PC-3 (cell line): Measurements from ENCODE around the gene NEK11. TPM values are rescaled to one million over a fixed set of nuclear protein-coding genes. Genes with fewer than 3 reads are reported as not detected.

ENCODE experiments used
- ATAC-seq: fragments of 200-7000 bp; cut with Tn5 transposase; 2 replicates; pipeline ENCODE4 v1.9.1; 2020; ENCODE audit warnings: mild to moderate bottlenecking, moderate library complexity
- BruUV-seq: library from RNA; stranded (reverse); fragments of 400-500 nt; replicated peaks from 2 replicates; lab custom pipeline; 2021; lab: Mats Ljungman, UMichigan
- CTCF ChIA-PET: fragments of 300-600 bp; sonication (Branson Sonifier 250); formaldehyde crosslinking; loops from one replicate; lab custom pipeline; 2022; ENCODE audit warnings: antibody characterized with exemption; lab: Charles Lee
- POLR2A ChIA-PET: fragments of 300-600 bp; sonication (Branson Sonifier 250); formaldehyde crosslinking; loops from one replicate; lab custom pipeline; 2022; ENCODE audit warnings: antibody characterized with exemption; ENCODE audit not compliant: unreplicated experiment; lab: Charles Lee
- DNase-seq: peaks from one replicate; pipeline ENCODE4 v3.0.0-alpha.2; 2015
- H2AFZ ChIP-seq: fragments of 300-600 bp; sonication (generic); 2 replicates; pipeline ENCODE4 v1.6.0; 2016; ENCODE audit warnings: antibody characterized with exemption, low read length
- H3F3A ChIP-seq: fragments of 300-600 bp; sonication (generic); one replicate; pipeline ENCODE4 v1.6.0; 2017; ENCODE audit warnings: antibody characterized with exemption, low read length, control low read depth, mild to moderate bottlenecking; ENCODE audit not compliant: unreplicated experiment
- H3K27ac ChIP-seq: fragments of 300-600 bp; sonication (generic); 2 replicates; pipeline ENCODE4 v1.5.1; 2016; ENCODE audit warnings: mild to moderate bottlenecking, low read length
- H3K27me3 ChIP-seq: fragments of 300-600 bp; sonication (generic); 2 replicates; pipeline ENCODE4 v1.6.1; 2016; ENCODE audit warnings: low read length, mixed read lengths
- H3K36me3 ChIP-seq: fragments of 300-600 bp; sonication (generic); 2 replicates; pipeline ENCODE4 v1.6.1; 2016; ENCODE audit warnings: low read depth, mixed run types, low read length, mixed read lengths
- H3K4me1 ChIP-seq: fragments of 300-600 bp; sonication (generic); 2 replicates; pipeline ENCODE4 v1.5.1; 2016; ENCODE audit warnings: low read length; ENCODE audit not compliant: insufficient read depth
- H3K4me2 ChIP-seq: fragments of 300-600 bp; sonication (generic); 2 replicates; pipeline ENCODE4 v1.6.0; 2016; ENCODE audit warnings: low read length
- H3K4me3 ChIP-seq: fragments of 300-600 bp; sonication (generic); 2 replicates; pipeline ENCODE4 v1.5.1; 2016; ENCODE audit warnings: mild to moderate bottlenecking, low read length, mixed read lengths
- H3K79me2 ChIP-seq: fragments of 300-600 bp; sonication (generic); 2 replicates; pipeline ENCODE4 v1.6.1; 2017; ENCODE audit warnings: low read length, mixed read lengths
- H3K9ac ChIP-seq: fragments of 300-600 bp; sonication (generic); 2 replicates; pipeline ENCODE4 v1.6.0; 2016; ENCODE audit warnings: mild to moderate bottlenecking, low read length
- H3K9me2 ChIP-seq: fragments of 300-600 bp; sonication (generic); replicated peaks from 2 replicates; pipeline ENCODE4 v1.6.1; 2016; ENCODE audit warnings: mixed run types, low read length, mixed read lengths
- H3K9me3 ChIP-seq: fragments of 300-600 bp; sonication (generic); 2 replicates; pipeline ENCODE4 v1.6.1; 2016; ENCODE audit warnings: low read length, mixed read lengths
- H4K20me1 ChIP-seq: fragments of 300-600 bp; sonication (generic); 2 replicates; pipeline ENCODE4 v1.6.1; 2016; ENCODE audit warnings: low read length, mixed read lengths
- EZH2 ChIP-seq: fragments of 300-600 bp; sonication (generic); IDR thresholded peaks from one replicate; pipeline ENCODE4 v1.6.1; 2017; ENCODE audit warnings: antibody characterized with exemption, mild to moderate bottlenecking, low read length; ENCODE audit not compliant: unreplicated experiment
- EZH2phosphoT487 ChIP-seq: fragments of 300-600 bp; sonication (generic); IDR thresholded peaks from 2 replicates; pipeline ENCODE4 v1.6.1; 2018; ENCODE audit warnings: mild to moderate bottlenecking, antibody characterized with exemption, low read length, borderline replicate concordance
- intact Hi-C: fragments of 100-400 bp; cut with micrococcal nuclease; formaldehyde crosslinking; loops from 2 replicates; pipeline ENCODE4 v1.9.0; 2023
- total RNA-seq: library from RNA; depleted of rRNA; stranded (reverse); fragments of >200 nt; gene quantifications from 2 replicates; pipeline ENCODE4 v1.2.3, GENCODE V29; 2014
- TF ChIP-seq, protein P1 (sequence below): fragments of 300-600 bp; sonication (generic); conservative IDR thresholded peaks from 2 replicates; pipeline ENCODE4 v1.5.1; 2017; ENCODE audit warnings: antibody characterized with exemption, low read depth, mild to moderate bottlenecking, low read length

The NEK11 gene
- total RNA-seq, 1 experiment from 2014 or later: 3.1 TPM

DNA sequence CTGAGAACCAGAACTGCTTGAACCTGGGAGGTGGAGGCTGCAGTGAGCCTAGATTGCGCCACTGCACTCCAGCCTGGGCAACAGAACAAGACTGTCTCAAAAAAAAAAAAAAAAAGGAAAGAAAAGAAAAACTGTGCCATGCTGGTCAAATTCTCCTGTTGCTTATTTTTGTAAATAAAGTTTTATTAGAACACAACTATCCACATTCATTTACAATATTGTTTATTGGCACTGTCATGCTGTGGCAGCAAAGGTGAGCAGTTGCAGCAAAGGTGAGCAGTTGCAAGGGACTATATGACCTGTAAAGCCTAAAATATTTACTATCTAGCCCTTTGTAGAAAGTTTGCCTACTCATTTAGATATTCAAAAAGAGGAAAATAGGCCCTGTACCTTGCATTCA is 18.4 kb upstream of the NEK11 start:
- Histone ChIP-seq H3K36me3 (no peaks in the 10 kb centered on the region; the same call in 1 of the 2 replicates), H3F3A (no peaks in the 10 kb centered on the region), H4K20me1 (no peaks in the 10 kb centered on the region), H3K9me3 (no peaks in the 10 kb centered on the region), H3K27ac (no peak overlapping the region), H3K4me2 (no peak overlapping the region), H3K9me2 (no peaks in the 10 kb centered on the region), H3K27me3 (no peaks in the 10 kb centered on the region), H3K4me1 (no peaks in the 10 kb centered on the region), H3K4me3 (no peak overlapping the region), H3K79me2 (no peaks in the 10 kb centered on the region), H3K9ac (no peak overlapping the region), H2AFZ (no peak overlapping the region)
- ChIA-PET CTCF (no interaction called here), POLR2A (interaction anchor here (0.7 kb wide), 1 partner anchor 114 kb away, joined by 6 read pairs; the partner anchor contains the start of gene ATP2C1)
- intact Hi-C loops: no loop called here
- no peak for ATAC-seq
- no TSS peak for BruUV-seq
- DNase-seq: no peak
- TF ChIP-seq EZH2 (no peak), EZH2phosphoT487 (no peak)
- TF ChIP-seq, protein P1, sequence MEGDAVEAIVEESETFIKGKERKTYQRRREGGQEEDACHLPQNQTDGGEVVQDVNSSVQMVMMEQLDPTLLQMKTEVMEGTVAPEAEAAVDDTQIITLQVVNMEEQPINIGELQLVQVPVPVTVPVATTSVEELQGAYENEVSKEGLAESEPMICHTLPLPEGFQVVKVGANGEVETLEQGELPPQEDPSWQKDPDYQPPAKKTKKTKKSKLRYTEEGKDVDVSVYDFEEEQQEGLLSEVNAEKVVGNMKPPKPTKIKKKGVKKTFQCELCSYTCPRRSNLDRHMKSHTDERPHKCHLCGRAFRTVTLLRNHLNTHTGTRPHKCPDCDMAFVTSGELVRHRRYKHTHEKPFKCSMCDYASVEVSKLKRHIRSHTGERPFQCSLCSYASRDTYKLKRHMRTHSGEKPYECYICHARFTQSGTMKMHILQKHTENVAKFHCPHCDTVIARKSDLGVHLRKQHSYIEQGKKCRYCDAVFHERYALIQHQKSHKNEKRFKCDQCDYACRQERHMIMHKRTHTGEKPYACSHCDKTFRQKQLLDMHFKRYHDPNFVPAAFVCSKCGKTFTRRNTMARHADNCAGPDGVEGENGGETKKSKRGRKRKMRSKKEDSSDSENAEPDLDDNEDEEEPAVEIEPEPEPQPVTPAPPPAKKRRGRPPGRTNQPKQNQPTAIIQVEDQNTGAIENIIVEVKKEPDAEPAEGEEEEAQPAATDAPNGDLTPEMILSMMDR: no peak

DNA sequence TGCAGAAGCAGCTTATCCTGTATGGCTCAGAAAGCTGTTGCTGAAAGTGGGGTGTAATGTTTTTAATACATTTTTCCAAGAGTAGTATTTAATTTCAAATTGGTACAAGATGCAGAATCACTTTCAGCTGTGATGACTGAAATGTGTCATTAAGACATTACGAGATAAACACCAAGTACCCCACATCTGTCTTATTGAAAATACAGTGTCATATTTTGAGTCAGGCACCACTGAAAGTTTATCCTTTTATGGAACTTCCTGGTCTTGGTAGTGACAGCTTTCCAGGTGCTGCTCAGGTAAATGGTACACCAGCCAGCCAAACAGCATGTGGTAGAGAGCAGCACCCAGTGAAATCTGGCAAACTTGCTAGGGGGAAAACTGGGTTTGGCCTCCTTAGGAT is 17.0 kb upstream of the NEK11 start:
- BruUV-seq: no TSS peak
- H3K4me2 ChIP-seq: no peak overlapping the region
- H3K4me1 ChIP-seq: no peaks in the 10 kb centered on the region
- H3K4me3 ChIP-seq: no peak overlapping the region
- no peak for ATAC-seq
- no peak for TF ChIP-seq EZH2
- TF ChIP-seq EZH2phosphoT487: no peak
- no peak overlapping the region for H3K27ac ChIP-seq
- H3K36me3 ChIP-seq: peaks cover 12% of the 10 kb centered on the region; the same call in 1 of the 2 replicates
- no peak overlapping the region for H3K9ac ChIP-seq
- intact Hi-C loops: no loop called here
- no peaks in the 10 kb centered on the region for H3K9me3 ChIP-seq
- ChIA-PET CTCF (no interaction called here), POLR2A (no interaction called here)
- no peaks in the 10 kb centered on the region for H3F3A ChIP-seq
- H2AFZ ChIP-seq: no peak overlapping the region
- H3K9me2 ChIP-seq: no peaks in the 10 kb centered on the region
- H4K20me1 ChIP-seq: no peaks in the 10 kb centered on the region
- DNase-seq: no peak
- H3K79me2 ChIP-seq: no peaks in the 10 kb centered on the region
- no peaks in the 10 kb centered on the region for H3K27me3 ChIP-seq

DNA sequence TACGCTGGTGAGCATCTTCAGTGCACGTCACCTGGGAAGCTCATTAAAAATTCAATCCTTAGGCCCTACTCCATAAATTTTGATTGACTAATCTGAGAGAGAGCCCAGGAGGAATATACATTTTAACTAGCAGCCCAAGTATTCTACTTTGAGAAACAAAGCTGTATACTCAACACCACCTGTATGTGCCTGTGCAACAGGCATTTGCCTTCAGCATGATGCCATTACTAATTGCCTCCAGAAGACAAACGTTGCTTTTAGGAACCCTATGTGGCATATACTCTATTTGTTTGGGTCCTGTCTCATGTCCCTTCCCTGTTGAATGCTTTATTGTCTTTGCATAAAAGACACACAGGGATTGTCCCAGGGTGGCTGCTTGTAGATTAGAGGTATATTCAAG is 7.7 kb upstream of the NEK11 start:
- H3K36me3 ChIP-seq: peaks cover 13% of the 10 kb centered on the region; the same call in 1 of the 2 replicates

More for the DNA sequence above, 7.7 kb upstream of the NEK11 start:
- Histone ChIP-seq H4K20me1 (no peaks in the 10 kb centered on the region), H2AFZ (no peak overlapping the region), H3K9me2 (no peaks in the 10 kb centered on the region), H3K4me3 (no peak overlapping the region), H3F3A (no peaks in the 10 kb centered on the region), H3K79me2 (peaks cover 16% of the 10 kb centered on the region; the same call in 1 of the 2 replicates), H3K9ac (no peak overlapping the region), H3K4me2 (no peak overlapping the region), H3K9me3 (no peaks in the 10 kb centered on the region), H3K4me1 (no peaks in the 10 kb centered on the region), H3K27me3 (no peaks in the 10 kb centered on the region), H3K27ac (no peak overlapping the region)
- CTCF ChIA-PET: no interaction called here
- DNase-seq (no peak), ATAC-seq (no peak)
- no TSS peak for BruUV-seq
- no peak for TF ChIP-seq EZH2
- no peak for TF ChIP-seq EZH2phosphoT487
- TF ChIP-seq, protein P1: no peak
- POLR2A ChIA-PET: no interaction called here
- intact Hi-C loops: loop anchor here (5.0 kb wide), 2 partner anchors 47 to 117 kb away; no protein-coding TSS in a partner anchor
